Brain microvascular endothelial cell (primary cell): Measurements from ENCODE around the gene SUCLG2.

ENCODE experiments used
- DNase-seq: peaks from one replicate; pipeline ENCODE4 v3.0.0-alpha.2; 2020
- H3K27ac ChIP-seq: fragments of 250-450 bp; sonication (Bioruptor Pico); 2 replicates; pipeline ENCODE4 v1.5.1; 2020; ENCODE audit warnings: mild to moderate bottlenecking, moderate library complexity
- H3K27me3 ChIP-seq: fragments of 250-450 bp; sonication (Bioruptor Pico); replicated peaks from 2 replicates; pipeline ENCODE4 v1.5.1; 2020; ENCODE audit warnings: mild to moderate bottlenecking
- H3K36me3 ChIP-seq: fragments of 250-450 bp; sonication (Bioruptor Pico); replicated peaks from 2 replicates; pipeline ENCODE4 v1.5.1; 2020; ENCODE audit warnings: mild to moderate bottlenecking
- H3K4me3 ChIP-seq: 2 replicates; pipeline ENCODE4 v1.5.1; 2011; ENCODE audit warnings: low read depth, mild to moderate bottlenecking, control low read depth, low read length, moderate library complexity
- CTCF ChIP-seq: IDR thresholded peaks from 2 replicates; pipeline ENCODE4 v1.5.1; 2011; ENCODE audit warnings: low read depth, mild to moderate bottlenecking, moderate library complexity, low read length, control low read depth, inconsistent platforms; ENCODE audit errors: missing control alignments
- in situ Hi-C: cut with HindIII; loops from 2 replicates; pipeline ENCODE4 v1.10.0; 2017; ENCODE audit warnings: low sequenced_read_pairs, low pct_ligation_motif_present

SUCLG2 gene

GRCh38 chr3:67649681-67650080, 4.7 kb downstream of the SUCLG2 start:
- DNase-seq: no peak
- in situ Hi-C loops: no loop called here

GRCh38 chr3:67648701-67649100, 5.7 kb downstream of the SUCLG2 start:
- in situ Hi-C loops: no loop called here
- Histone ChIP-seq H3K4me3 (no peak overlapping the region), H3K27me3 (no peaks in the 10 kb centered on the region), H3K27ac (peak overlapping the region; percentile 88), H3K36me3 (no peaks in the 10 kb centered on the region)
- TF ChIP-seq CTCF: no peak
- DNase-seq: peak; percentile 35

More at GRCh38 chr3:67649681-67650080, 4.7 kb downstream of the SUCLG2 start:
- Histone ChIP-seq H3K36me3 (no peaks in the 10 kb centered on the region), H3K27me3 (no peaks in the 10 kb centered on the region), H3K27ac (no peak overlapping the region), H3K4me3 (no peak overlapping the region)
- TF ChIP-seq CTCF: no peak

- Histone ChIP-seq H3K36me3 (no peaks in the 10 kb centered on the region), H3K27ac (peak overlapping the region; percentile 88), H3K27me3 (no peaks in the 10 kb centered on the region), H3K4me3 (no peak overlapping the region)
- DNase-seq: no peak
- in situ Hi-C loops: no loop called here
- TF ChIP-seq CTCF: no peak
These were observed 6.2 kb downstream of the SUCLG2 start for GRCh38 chr3:67648229-67648628.

- no peak for TF ChIP-seq CTCF
- H3K27ac ChIP-seq: peak overlapping the region; percentile 88
- DNase-seq: peak; percentile 99
- no peaks in the 10 kb centered on the region for H3K27me3 ChIP-seq
- H3K4me3 ChIP-seq: no peak overlapping the region
- in situ Hi-C loops: no loop called here
- H3K36me3 ChIP-seq: no peaks in the 10 kb centered on the region
These were observed 7.0 kb downstream of the SUCLG2 start for GRCh38 chr3:67647390-67647878.

GRCh38 chr3:67646586-67647234, 7.7 kb downstream of the SUCLG2 start:
- in situ Hi-C loops: no loop called here
- Histone ChIP-seq H3K27ac (peak overlapping the region; percentile 88), H3K4me3 (no peak overlapping the region), H3K36me3 (no peaks in the 10 kb centered on the region), H3K27me3 (no peaks in the 10 kb centered on the region)
- DNase-seq: peak; percentile 57
- no peak for TF ChIP-seq CTCF

- DNase-seq: no peak
- H3K27me3 ChIP-seq: no peaks in the 10 kb centered on the region
- H3K27ac ChIP-seq: no peak overlapping the region
- no peaks in the 10 kb centered on the region for H3K36me3 ChIP-seq
- H3K4me3 ChIP-seq: no peak overlapping the region
- TF ChIP-seq CTCF: no peak
- in situ Hi-C loops: no loop called here
These were observed 9.6 kb downstream of the SUCLG2 start for GRCh38 chr3:67644827-67645226.
